Endodermal cell (in vitro differentiated cells): Measurements from ENCODE around the gene ZBTB40. TPM values are rescaled to one million over a fixed set of nuclear protein-coding genes. Genes with fewer than 3 reads are reported as not detected.
A peak's percentile ranks its signal among the peaks of the same experiment; 100 is the strongest.

Experiments
- DNase-seq: peaks from one replicate; pipeline ENCODE4 v3.0.0-alpha.2; 2017
- H3K27ac ChIP-seq: 2 replicates; pipeline ENCODE4 v1.5.1; 2013; ENCODE audit warnings: mild to moderate bottlenecking, low read depth, low read length, moderate library complexity
- H3K27me3 ChIP-seq: 2 replicates; pipeline ENCODE4 v1.6.1; 2013; ENCODE audit warnings: mild to moderate bottlenecking, low read length, moderate library complexity; ENCODE audit not compliant: insufficient read depth, control insufficient read depth, poor library complexity, severe bottlenecking
- H3K36me3 ChIP-seq: 2 replicates; pipeline ENCODE4 v1.7.0; 2013; ENCODE audit warnings: mild to moderate bottlenecking, low read length, moderate library complexity; ENCODE audit not compliant: control insufficient read depth, insufficient read depth
- H3K4me1 ChIP-seq: one replicate; pipeline ENCODE4 v1.7.0; 2013; ENCODE audit warnings: low read length; ENCODE audit not compliant: control insufficient read depth, insufficient read depth
- H3K4me3 ChIP-seq: 2 replicates; pipeline ENCODE4 v1.5.1; 2013; ENCODE audit warnings: mild to moderate bottlenecking, low read length, moderate library complexity
- H3K9ac ChIP-seq: 2 replicates; pipeline ENCODE4 v1.6.1; 2013; ENCODE audit warnings: mild to moderate bottlenecking, low read length, moderate library complexity; ENCODE audit not compliant: poor library complexity, severe bottlenecking; ENCODE audit errors: extremely low read depth
- H3K9me3 ChIP-seq: 2 replicates; pipeline ENCODE4 v1.6.1; 2013; ENCODE audit warnings: mild to moderate bottlenecking, low read length, moderate library complexity; ENCODE audit not compliant: control insufficient read depth
- H3K27ac Mint-ChIP-seq: 2 replicates; pipeline ENCODE4 v1.8.0; 2020; ENCODE audit warnings: mixed read lengths
- H3K27me3 Mint-ChIP-seq: 2 replicates; pipeline ENCODE4 v1.8.0; 2021; ENCODE audit warnings: mild to moderate bottlenecking, mixed read lengths; ENCODE audit not compliant: insufficient read depth
- H3K36me3 Mint-ChIP-seq: 2 replicates; pipeline ENCODE4 v1.8.0; 2020; ENCODE audit warnings: low read depth, mixed read lengths
- H3K4me1 Mint-ChIP-seq: 2 replicates; pipeline ENCODE4 v1.8.0; 2020; ENCODE audit warnings: mixed read lengths
- H3K4me3 Mint-ChIP-seq: 2 replicates; pipeline ENCODE4 v1.8.0; 2020; ENCODE audit warnings: mild to moderate bottlenecking, moderate library complexity, mixed read lengths
- H3K9me3 Mint-ChIP-seq: 2 replicates; pipeline ENCODE4 v1.8.0; 2020; ENCODE audit warnings: mild to moderate bottlenecking, mixed read lengths
- CTCF ChIP-seq: fragments of 200-600 bp; sonication (generic); conservative IDR thresholded peaks from 2 replicates; pipeline ENCODE4 v1.5.0; 2021; ENCODE audit warnings: antibody characterized with exemption, mild to moderate bottlenecking
- WGBS, 2 experiments: methylation state at CpG; one replicate each; pipeline versions ENCODE4 v1.1.5 to v1.1.7; 2013; ENCODE audit warnings: missing lambda C conversion rate in 2 of 2, mixed read lengths in 1 of 2; ENCODE audit not compliant: insufficient coverage in 1 of 2, insufficient read length in 1 of 2; 5-methylcytosine and 5-hydroxymethylcytosine counted together
- total RNA-seq, 2 donors: library from RNA; stranded (reverse); fragmentation: NEBNext Ultra II Directional in 1 of 2; extraction: Animal tissue kit (Norgen Biotek cat#: 25700) in 1 of 2; gene quantifications; 2 replicates in 1 of 2; 3 replicates in 1 of 2; pipeline ENCODE4 v1.2.1, GENCODE V29; 2021

ZBTB40 gene
- total RNA-seq, 2 donors from 2014 or later = 18.5 to 29.7 TPM

GRCh38 chr1:22550021-22550420 is 98.4 kb downstream of the ZBTB40 start:
- no peak overlapping the region for H3K9ac ChIP-seq
- peaks cover 13% of the 10 kb centered on the region for H3K27me3 Mint-ChIP-seq
- no peaks in the 10 kb centered on the region for H3K36me3 Mint-ChIP-seq

GRCh38 chr1:22551591-22551990 is 99.9 kb downstream of the ZBTB40 start:
- no peaks in the 10 kb centered on the region for H3K4me1 ChIP-seq
- peaks cover 21% of the 10 kb centered on the region for H3K27me3 ChIP-seq
- no peak overlapping the region for H3K27ac Mint-ChIP-seq
- no peak overlapping the region for H3K4me3 ChIP-seq
- peaks cover 6% of the 10 kb centered on the region for H3K4me1 Mint-ChIP-seq
- peaks cover 11% of the 10 kb centered on the region for H3K27me3 Mint-ChIP-seq
- 90 to 93% methylated on average over 9 to 15 of the region's 17 CpGs for WGBS, 2 experiments
- no peak for DNase-seq
- no peaks in the 10 kb centered on the region for H3K36me3 ChIP-seq
- H3K9ac ChIP-seq = no peak overlapping the region
- no peak for TF ChIP-seq CTCF
- H3K27ac ChIP-seq = no peak overlapping the region
- no peaks in the 10 kb centered on the region for H3K9me3 ChIP-seq
- H3K36me3 Mint-ChIP-seq = no peaks in the 10 kb centered on the region
- H3K4me3 Mint-ChIP-seq = no peak overlapping the region
- H3K9me3 Mint-ChIP-seq = no peaks in the 10 kb centered on the region

More at GRCh38 chr1:22550021-22550420, 98.4 kb downstream of the ZBTB40 start:
- Histone ChIP-seq H3K36me3 (no peaks in the 10 kb centered on the region), H3K4me3 (no peak overlapping the region), H3K9me3 (no peaks in the 10 kb centered on the region), H3K4me1 (no peaks in the 10 kb centered on the region), H3K27me3 (peaks cover 21% of the 10 kb centered on the region), H3K27ac (no peak overlapping the region)
- WGBS, 2 experiments = 94 to 96% methylated on average over 8 to 11 of the region's 11 CpGs
- Mint-ChIP-seq H3K9me3 (no peaks in the 10 kb centered on the region), H3K4me1 (peaks cover 3% of the 10 kb centered on the region), H3K4me3 (no peak overlapping the region), H3K27ac (no peak overlapping the region)
- no peak for TF ChIP-seq CTCF
- DNase-seq = no peak

GRCh38 chr1:22552021-22552420 is 100.4 kb downstream of the ZBTB40 start:
- Mint-ChIP-seq H3K27me3 (peaks cover 12% of the 10 kb centered on the region), H3K9me3 (no peaks in the 10 kb centered on the region), H3K36me3 (no peaks in the 10 kb centered on the region), H3K27ac (no peak overlapping the region), H3K4me1 (peaks cover 10% of the 10 kb centered on the region), H3K4me3 (no peak overlapping the region)
- Histone ChIP-seq H3K4me3 (no peak overlapping the region), H3K4me1 (no peaks in the 10 kb centered on the region), H3K9ac (no peak overlapping the region), H3K27me3 (peaks cover 16% of the 10 kb centered on the region), H3K36me3 (no peaks in the 10 kb centered on the region), H3K27ac (no peak overlapping the region), H3K9me3 (no peaks in the 10 kb centered on the region)
- no peak for DNase-seq
- WGBS, 2 experiments = 84 to 100% methylated on average over 1 to 5 of the region's 5 CpGs
- peak; percentile 29 for TF ChIP-seq CTCF
